ENCODE measurements around the gene CDKN1C. TPM values are rescaled to one million over a fixed set of nuclear protein-coding genes. Genes with fewer than 3 reads are reported as not detected.

CDKN1C gene
- 15.0 and 23.4 TPM in 2 replicates for total RNA-seq (2014; rRNA removed; shearing (Covaris generic))

DNA sequence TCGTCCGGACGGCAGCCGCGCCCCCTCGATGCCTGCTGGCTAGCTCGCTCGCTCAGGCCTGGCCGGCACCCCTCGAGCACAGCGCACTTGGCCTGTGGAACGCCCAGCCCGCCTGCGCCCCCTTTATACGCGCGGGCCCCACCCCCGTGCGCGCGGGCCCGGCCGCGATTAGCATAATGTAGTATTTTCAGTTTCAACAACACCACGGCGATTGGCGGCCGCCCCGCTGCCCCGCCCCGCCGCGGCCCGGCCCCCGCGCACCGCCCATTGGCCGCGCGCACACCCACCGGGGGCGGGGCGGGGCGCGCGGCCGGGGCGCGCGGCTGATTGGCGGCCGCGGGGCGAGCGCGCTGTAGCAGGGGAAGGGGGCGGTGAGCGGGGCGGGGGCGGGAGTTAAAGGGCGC, at the start of gene CDKN1C:
CDKN1C (minus strand) TSS at position 98 of the 404 bp plus-strand sequence. CDS start 319 bp downstream, outside the sequence.
- Histone ChIP-seq H3K9me3 (replicated peaks) (peaks cover 4% of the 10 kb centered on the region), H3K36me3 (no peaks in the 10 kb centered on the region; the same call in 1 of the 2 replicates), H3K27ac (no peak within 1 kb of the TSS), H3K4me3 (peak within 1 kb of the TSS; percentile 69), H3K27me3 (replicated peaks) (peaks cover 13% of the 10 kb centered on the region), H3K4me1 (replicated peaks) (peaks cover 39% of the 10 kb centered on the region)
- DNase-seq (ENCODE audit: low read depth in 1 of 2, low spot score in 2 of 2), result peak in 1 of 2 experiments; percentile 80

DNA sequence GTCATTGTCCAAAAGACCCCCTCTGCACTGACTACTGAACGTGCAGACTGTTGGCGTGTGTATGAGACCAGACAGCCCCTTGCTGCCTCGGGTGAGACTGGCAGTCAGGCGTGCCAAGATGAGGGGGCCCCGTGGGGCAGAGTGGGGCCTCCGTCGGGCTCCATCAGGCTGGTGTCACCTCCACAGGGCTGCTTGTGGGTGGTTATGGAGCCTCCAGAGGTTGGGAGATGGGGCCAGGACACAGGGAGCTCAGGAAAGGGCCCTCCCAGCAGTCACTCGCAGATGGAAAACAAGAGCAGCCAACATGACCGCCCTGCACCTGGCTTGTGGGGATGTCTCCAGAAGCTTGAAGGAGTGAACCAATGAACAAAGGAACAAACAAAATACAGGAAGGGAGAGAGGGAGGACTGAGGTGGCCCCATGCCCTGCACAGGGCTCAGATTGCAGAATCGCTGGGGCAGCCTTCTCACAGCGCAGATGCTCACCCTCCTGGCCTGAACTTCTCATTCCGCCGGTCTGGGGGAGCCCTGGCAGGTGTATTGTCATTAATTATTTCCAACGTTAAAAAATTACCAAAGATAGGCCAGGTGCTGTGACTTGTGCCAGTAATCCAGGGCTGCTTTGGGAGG, 49.1 kb upstream of the CDKN1C start:
- Histone ChIP-seq H3K27ac (no peak overlapping the region), H3K4me1 (replicated peaks) (peaks cover 30% of the 10 kb centered on the region), H3K36me3 (peaks cover 8% of the 10 kb centered on the region), H3K27me3 (replicated peaks) (no peaks in the 10 kb centered on the region), H3K4me3 (no peak overlapping the region), H3K9me3 (replicated peaks) (peaks cover 12% of the 10 kb centered on the region)
- DNase-seq (ENCODE audit: low read depth in 1 of 2, low spot score in 2 of 2), result no peak

DNA sequence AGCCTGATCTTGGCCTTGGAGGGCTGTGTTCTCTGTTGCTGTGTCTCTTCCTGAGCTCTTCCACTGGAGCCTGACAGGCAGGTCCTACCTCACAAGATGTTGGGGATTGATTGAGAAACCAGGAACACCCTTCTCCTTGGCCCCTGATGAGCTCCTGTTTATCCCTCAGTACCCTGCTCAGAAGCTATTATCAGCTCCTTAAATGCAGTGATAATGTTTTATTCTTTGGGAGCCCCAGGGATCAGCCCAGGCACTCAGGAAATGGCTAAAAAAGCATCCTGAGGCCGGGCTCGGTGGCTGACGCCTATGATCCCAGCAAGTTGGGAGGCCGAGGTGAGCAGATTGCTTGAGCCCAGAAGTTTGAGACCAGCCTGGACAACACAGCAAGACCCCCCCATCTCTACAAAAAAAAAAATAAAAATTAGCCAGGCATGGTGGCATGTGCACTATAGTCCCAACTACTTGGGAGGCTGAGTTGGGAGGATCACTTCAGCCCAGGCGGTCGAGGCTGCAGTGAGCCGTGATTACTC, 48.5 kb upstream of the CDKN1C start:
- no peaks in the 10 kb centered on the region for H3K27me3 ChIP-seq (replicated peaks)
- H3K36me3 ChIP-seq, result peaks cover 3% of the 10 kb centered on the region; the same call in 1 of the 2 replicates
- H3K27ac ChIP-seq, result no peak overlapping the region
- peaks cover 35% of the 10 kb centered on the region for H3K4me1 ChIP-seq (replicated peaks)
- H3K9me3 ChIP-seq (replicated peaks), result peaks cover 5% of the 10 kb centered on the region
- no peak overlapping the region for H3K4me3 ChIP-seq
- DNase-seq (ENCODE audit: low read depth in 1 of 2, low spot score in 2 of 2), result no peak

DNA sequence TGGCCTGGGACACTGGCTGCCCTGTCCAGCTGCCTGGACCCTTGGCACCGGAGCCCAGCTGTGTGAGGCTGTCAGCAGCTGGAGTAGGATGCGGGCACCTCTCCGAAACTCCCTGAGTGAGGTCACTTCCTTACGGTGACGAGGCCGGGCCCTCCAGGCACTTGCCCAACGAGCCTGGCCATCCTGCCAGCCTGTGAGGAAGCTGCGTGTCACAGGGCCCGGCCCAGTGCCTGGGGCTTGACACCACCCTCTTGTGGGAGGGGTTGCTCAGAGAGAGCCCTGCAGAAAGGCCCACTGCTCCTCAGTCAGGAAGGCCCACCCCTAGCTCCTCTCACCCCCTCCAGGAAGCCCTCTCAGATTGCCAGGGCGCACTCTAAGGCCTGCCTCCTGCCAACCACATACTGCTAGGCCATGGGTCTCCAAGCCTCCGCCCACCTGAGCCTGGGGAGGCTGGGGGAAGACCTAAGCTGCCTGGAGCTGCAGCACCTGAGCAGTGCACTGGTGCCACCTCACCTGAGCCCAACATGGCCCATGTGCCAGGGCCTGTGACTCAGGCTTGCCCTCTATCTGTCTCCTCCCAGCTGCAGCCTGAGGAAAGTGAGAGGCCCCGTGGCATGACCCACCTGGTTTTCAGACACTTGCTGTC, 47.9 kb upstream of the CDKN1C start:
- peaks cover 6% of the 10 kb centered on the region for H3K36me3 ChIP-seq
- peaks cover 40% of the 10 kb centered on the region for H3K4me1 ChIP-seq (replicated peaks)
- H3K4me3 ChIP-seq, result no peak overlapping the region
- peaks cover 2% of the 10 kb centered on the region; the same call in 1 of the 2 replicates for H3K9me3 ChIP-seq (replicated peaks)
- no peaks in the 10 kb centered on the region for H3K27me3 ChIP-seq (replicated peaks)
- peak; percentile 82 to 94 for DNase-seq (ENCODE audit: low read depth in 1 of 2, low spot score in 2 of 2)
- peak overlapping the region; percentile 70 for H3K27ac ChIP-seq

DNA sequence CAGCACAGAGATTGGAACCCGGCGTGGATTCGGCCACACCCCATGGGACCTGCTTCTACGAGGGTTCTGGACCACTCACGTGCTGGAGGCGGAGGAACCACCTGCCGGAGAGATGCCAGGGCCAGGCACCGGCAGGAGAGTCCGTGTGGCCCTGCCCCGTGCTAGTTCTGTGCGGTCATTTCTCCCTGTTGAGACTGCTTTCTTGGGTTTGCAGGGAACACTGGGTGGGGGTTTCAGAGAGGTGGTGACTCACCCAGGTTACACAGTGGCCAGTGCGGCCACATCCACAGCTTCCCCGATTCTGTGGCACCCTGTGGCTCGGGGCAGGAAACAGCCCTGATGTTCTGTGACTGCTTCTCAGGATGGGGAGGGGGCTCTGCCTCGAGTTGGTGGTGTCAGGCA, 47.3 kb upstream of the CDKN1C start:
- H3K36me3 ChIP-seq, result peaks cover 9% of the 10 kb centered on the region
- peaks cover 2% of the 10 kb centered on the region; the same call in 1 of the 2 replicates for H3K9me3 ChIP-seq (replicated peaks)
- DNase-seq (ENCODE audit: low read depth in 1 of 2, low spot score in 2 of 2), result peak; percentile 73 to 84
- H3K4me3 ChIP-seq, result no peak overlapping the region
- H3K27me3 ChIP-seq (replicated peaks), result no peaks in the 10 kb centered on the region
- H3K27ac ChIP-seq, result peak overlapping the region; percentile 70
- peaks cover 47% of the 10 kb centered on the region for H3K4me1 ChIP-seq (replicated peaks)

DNA sequence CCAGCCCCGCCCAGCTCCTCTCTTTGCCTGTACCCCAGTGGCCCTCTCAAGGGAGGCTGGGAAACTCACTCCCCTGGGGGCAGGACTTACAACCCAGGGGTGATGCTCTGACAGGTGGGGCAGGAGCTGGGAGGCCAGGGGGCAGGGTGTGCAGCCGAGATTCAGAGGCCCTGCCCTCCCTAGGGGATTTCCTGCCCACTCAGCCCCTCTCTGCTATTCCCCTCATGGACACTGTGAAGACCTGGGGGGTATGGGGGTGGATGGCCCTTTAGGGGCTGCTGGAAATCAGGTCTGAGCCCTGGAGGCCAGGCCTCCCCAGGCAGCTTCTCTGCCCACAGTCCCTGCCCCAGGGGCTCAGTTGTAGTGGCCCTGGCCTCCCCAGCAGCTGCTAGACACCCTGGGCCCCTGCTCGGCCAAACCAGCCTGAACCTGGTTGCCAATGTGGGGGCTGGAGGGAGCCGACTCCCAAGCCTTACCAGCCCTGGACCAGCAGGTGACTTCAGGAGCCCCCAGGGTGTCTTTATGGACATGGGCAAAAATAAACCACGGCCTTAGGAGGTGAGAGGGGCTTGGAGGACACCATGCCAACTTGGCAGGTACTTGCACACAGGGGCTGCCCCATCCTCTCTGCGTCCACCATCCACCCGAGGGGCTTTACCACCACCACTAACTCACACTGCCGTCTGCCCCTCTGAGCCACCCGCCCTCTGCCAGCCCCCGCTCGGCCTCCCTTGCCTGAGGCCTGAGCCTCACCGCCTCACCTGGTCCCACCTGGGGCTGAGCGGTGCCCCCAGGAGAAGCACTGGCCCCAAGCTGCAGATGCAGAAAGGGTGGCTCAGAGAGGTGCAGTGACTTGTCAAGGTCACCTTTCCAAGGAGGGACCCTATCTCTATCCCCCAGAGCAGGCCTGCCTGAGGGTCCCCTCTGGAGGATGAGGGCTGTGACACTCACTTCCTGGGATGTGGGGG, 46.5 kb upstream of the CDKN1C start:
- peak overlapping the region; percentile 70; the same call in 1 of the 2 replicates for H3K27ac ChIP-seq

DNA sequence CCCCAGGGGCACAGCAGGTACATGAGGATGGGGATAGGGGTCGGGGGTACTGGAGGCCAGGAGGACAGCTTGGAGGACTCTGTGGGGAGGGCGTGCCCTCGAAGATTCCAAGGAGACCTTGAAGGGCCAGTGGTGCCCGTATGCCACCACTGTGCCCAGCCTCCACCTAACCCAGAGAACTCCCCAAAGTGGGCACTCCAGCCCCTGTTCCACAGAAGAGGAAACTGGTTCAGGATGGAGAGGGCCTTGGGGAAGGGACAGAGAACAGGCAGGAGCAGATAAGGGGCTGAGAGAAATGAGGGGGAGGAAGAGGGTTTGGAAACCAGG, 45.8 kb upstream of the CDKN1C start:
- no peak for DNase-seq (ENCODE audit: low read depth in 1 of 2, low spot score in 2 of 2)
- peaks cover 15% of the 10 kb centered on the region for H3K36me3 ChIP-seq
- peaks cover 55% of the 10 kb centered on the region for H3K4me1 ChIP-seq (replicated peaks)
- no peaks in the 10 kb centered on the region for H3K9me3 ChIP-seq (replicated peaks)
- H3K27me3 ChIP-seq (replicated peaks), result no peaks in the 10 kb centered on the region
- H3K27ac ChIP-seq, result no peak overlapping the region
- no peak overlapping the region for H3K4me3 ChIP-seq

More for the DNA sequence above, 46.5 kb upstream of the CDKN1C start:
- no peak overlapping the region for H3K4me3 ChIP-seq
- H3K9me3 ChIP-seq (replicated peaks), result no peaks in the 10 kb centered on the region; the same call in 1 of the 2 replicates
- H3K36me3 ChIP-seq, result peaks cover 15% of the 10 kb centered on the region
- no peak for DNase-seq (ENCODE audit: low read depth in 1 of 2, low spot score in 2 of 2)
- peaks cover 55% of the 10 kb centered on the region for H3K4me1 ChIP-seq (replicated peaks)
- H3K27me3 ChIP-seq (replicated peaks), result no peaks in the 10 kb centered on the region

DNA sequence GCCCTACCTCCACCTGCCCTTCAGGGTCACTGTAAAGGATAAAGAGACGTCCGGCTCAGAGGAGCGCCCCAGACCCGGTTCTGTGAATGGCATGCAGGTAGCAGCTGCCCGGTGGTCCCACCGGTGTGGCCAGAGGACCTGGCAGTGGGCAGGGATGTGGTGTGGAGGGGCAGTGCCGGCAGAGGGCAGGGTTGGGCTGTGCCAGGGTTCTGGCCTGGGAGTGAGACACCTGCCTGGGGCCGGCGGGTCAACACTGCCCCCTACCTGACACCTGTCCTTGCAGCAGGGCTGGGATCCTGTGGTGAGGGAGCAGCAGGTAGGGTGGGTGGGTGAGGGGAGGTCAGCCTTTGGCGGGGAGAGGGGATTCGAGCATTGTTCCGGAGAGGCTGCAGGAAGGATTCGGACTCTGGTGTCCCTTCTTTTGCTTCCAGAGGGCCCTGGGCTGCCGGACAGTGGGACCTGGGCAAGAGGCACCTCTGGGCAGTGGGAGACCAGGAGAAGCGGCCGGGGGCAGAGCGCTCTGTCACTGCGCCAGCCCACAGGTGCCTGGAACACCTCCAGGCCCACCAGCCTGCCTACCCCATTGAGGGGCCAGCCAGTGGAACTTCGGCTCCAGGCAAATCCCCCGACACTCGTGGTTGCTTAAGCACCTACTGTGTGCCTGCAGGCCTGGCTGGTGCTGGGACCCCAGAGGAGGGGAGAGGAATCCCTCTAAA, 45.3 kb upstream of the CDKN1C start:
- Histone ChIP-seq H3K36me3 (peaks cover 15% of the 10 kb centered on the region), H3K27me3 (replicated peaks) (no peaks in the 10 kb centered on the region), H3K4me3 (peak overlapping the region; percentile 58), H3K27ac (peak overlapping the region; percentile 72), H3K9me3 (replicated peaks) (no peaks in the 10 kb centered on the region), H3K4me1 (replicated peaks) (peaks cover 55% of the 10 kb centered on the region)
- DNase-seq (ENCODE audit: low read depth in 1 of 2, low spot score in 2 of 2), result no peak

DNA sequence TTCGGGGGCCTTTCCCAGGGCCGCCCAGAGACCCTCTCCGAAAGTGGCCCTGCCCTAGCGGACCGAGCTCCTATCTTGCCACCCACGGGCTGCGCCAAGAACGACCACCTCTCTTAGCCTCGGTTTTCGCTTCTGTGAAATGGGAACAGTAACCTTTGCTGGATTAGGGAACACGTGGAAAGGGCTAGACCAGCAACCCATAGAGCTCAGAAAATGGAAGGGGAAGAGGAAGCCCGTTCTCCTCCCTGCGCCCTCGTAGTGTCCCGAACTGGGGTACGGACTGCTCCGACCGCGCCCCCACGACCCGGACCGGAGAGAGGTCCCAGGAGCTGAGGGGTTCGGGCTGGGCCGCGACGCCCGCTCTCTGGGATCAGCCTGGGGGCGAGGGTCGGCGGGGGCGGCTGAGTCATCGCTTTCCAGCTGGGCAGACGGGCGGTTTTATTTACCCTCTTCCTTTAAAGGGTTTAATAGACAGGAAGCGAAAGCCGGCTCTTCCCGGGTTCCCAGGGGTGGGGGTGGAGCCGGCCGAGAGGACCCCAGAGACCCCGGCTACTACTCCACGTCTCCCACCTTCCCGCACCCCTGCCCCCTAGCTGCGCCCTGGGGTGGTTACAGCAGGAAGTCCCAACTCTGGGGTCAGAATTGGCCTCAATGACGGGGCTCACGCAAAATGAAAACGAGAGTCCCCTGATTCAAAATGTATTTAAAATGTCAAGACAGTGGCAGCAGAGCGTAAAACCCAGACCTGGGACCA, 44.6 kb upstream of the CDKN1C start:
- peak; percentile 82 to 90 for DNase-seq (ENCODE audit: low read depth in 1 of 2, low spot score in 2 of 2)
- Histone ChIP-seq H3K9me3 (replicated peaks) (no peaks in the 10 kb centered on the region), H3K4me3 (peak overlapping the region; percentile 58), H3K27ac (peak overlapping the region; percentile 72), H3K36me3 (peaks cover 15% of the 10 kb centered on the region), H3K4me1 (replicated peaks) (peaks cover 55% of the 10 kb centered on the region), H3K27me3 (replicated peaks) (no peaks in the 10 kb centered on the region)

DNA sequence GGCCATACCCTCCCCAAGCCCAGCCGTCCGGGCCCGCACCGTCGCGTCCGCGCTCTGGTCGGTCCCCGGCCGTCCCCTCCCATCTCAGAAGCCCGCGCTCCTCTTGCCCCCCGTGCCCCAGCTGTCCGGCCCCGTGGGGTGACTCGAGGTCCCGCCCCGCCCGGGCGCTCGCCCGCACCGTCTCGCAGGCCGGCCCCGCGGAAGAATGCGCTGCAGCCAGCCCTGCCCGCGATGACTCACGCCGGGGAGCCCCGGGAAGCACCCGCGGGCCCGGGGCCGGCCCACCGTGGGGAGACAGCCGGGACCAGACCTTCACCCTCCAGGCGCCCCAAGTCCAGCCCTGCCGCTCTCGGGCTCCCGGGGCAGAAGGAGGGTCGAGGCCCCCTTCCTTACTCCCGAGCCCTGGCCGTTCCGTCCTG, 44.0 kb upstream of the CDKN1C start:
- DNase-seq (ENCODE audit: low read depth in 1 of 2, low spot score in 2 of 2), result peak; percentile 88 to 92
- H3K4me1 ChIP-seq (replicated peaks), result peaks cover 55% of the 10 kb centered on the region
- no peaks in the 10 kb centered on the region for H3K9me3 ChIP-seq (replicated peaks)
- H3K27ac ChIP-seq, result peak overlapping the region; percentile 72
- no peaks in the 10 kb centered on the region for H3K27me3 ChIP-seq (replicated peaks)
- peak overlapping the region; percentile 58 for H3K4me3 ChIP-seq
- H3K36me3 ChIP-seq, result peaks cover 15% of the 10 kb centered on the region

DNA sequence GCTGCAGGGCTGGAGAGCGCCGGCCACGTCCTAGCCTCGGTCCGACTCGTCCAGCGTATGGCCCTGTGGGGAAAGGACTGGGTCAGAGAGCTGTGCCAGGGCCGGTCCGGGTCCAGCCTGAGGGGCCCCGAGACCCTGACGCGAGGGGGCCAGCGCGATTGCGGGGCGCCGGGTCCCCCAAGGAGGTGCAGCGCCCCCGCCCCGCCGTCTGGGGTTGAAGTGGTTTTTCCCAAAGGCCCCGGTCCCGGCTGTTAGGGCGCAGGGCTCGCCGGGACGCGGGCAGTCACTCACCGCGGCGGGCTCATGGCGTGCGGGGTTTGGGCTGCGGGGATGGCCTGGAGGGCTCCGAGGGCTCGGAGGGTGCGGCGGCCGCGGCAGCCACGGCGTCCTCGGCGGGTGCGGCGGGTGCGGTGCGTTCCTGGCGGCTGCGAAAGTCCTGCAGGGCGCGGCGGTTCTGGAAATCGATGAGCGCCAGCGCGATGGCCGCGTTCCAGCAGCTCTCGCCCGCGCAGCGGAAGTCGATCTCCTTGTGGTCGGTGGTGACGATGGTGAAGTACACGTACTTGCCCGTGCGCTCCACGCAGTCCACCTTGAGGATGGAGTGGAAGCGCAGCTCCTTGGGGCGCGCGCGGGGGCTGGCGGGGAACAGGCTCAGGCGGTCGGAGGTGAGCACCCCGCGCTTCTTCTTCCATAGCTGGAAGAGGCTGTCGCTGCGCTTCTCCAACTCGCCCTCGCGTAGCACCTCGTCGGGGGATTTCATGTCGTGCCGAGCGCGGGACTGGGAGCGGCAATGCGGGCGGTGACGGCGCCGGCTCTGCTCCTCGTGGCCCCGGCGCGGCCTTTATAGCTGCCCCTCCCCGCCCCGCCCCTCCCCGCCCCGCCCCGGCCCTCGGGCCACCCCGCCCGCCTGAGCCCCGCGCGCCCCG, 43.3 kb upstream of the CDKN1C start, which contains the start of gene PHLDA2:
PHLDA2 (minus strand) TSS at position 816 of the 926 bp plus-strand sequence; CDS start at position 760, 56 bp downstream.
- peaks cover 15% of the 10 kb centered on the region for H3K36me3 ChIP-seq
- peak; percentile 78 to 87 for DNase-seq (ENCODE audit: low read depth in 1 of 2, low spot score in 2 of 2)
- no peaks in the 10 kb centered on the region for H3K9me3 ChIP-seq (replicated peaks)
- H3K4me1 ChIP-seq (replicated peaks), result peaks cover 54% of the 10 kb centered on the region
- peak within 1 kb of the TSS; percentile 72 for H3K27ac ChIP-seq
- H3K27me3 ChIP-seq (replicated peaks), result no peaks in the 10 kb centered on the region
- H3K4me3 ChIP-seq, result peak within 1 kb of the TSS; percentile 58

All from SJSA1 (cell line).